GM12874 (cell line): Measurements from ENCODE around the gene SLC29A1.

Experiments
- CTCF ChIP-seq: IDR thresholded peaks from 2 replicates; pipeline ENCODE4 v1.5.1; 2011; ENCODE audit warnings: low read depth, mild to moderate bottlenecking, control low read depth, low read length, moderate library complexity; ENCODE audit not compliant: insufficient read depth

SLC29A1 gene

GRCh38 chr6:44220913-44221290 is 2.5 kb upstream of the SLC29A1 start:
- TF ChIP-seq CTCF = no peak

- TF ChIP-seq CTCF = peak; percentile 98
These were observed 2.0 kb upstream of the SLC29A1 start for GRCh38 chr6:44221291-44221960.

- no peak for TF ChIP-seq CTCF
These were observed 1.4 kb upstream of the SLC29A1 start for GRCh38 chr6:44221961-44222335.

- TF ChIP-seq CTCF = no peak
These were observed 693 bp upstream of the SLC29A1 start for GRCh38 chr6:44222486-44223318.

- peak; percentile 27 for TF ChIP-seq CTCF
These were observed 902 bp downstream of the SLC29A1 start for GRCh38 chr6:44224029-44224964.

GRCh38 chr6:44224965-44225305 is 1.5 kb downstream of the SLC29A1 start:
- no peak for TF ChIP-seq CTCF
